ENCODE results near the gene UBTD2.

UBTD2 gene

DNA sequence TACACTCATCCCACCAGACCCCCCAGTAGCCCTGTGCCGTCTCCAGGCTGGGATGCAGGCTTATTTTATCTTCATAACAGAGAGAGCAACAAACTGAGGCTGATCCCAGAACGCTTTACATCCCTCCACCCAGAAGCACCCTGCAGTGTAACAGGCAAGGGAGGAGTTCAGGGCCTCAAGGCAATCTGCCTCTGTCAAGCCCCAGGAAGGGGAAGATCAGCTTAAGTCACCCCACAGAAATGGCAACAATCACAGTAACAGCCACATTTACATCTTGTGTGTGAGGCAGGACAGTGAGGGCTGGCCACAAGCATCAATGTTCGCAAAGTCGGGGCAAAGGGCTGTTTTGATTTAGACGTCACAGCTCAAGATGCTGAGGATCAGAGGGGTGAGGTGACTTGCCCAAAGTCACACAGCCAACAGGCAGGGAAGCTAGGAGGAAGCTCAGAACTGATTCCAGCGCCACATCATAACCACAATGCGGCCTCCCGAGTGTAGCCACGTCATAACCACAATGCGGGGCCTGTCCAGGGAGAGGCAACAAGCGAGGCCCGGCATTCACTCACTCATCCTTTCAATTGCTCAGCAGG lies 109.9 kb downstream of the UBTD2 start:
- TF ChIP-seq, protein P1, sequence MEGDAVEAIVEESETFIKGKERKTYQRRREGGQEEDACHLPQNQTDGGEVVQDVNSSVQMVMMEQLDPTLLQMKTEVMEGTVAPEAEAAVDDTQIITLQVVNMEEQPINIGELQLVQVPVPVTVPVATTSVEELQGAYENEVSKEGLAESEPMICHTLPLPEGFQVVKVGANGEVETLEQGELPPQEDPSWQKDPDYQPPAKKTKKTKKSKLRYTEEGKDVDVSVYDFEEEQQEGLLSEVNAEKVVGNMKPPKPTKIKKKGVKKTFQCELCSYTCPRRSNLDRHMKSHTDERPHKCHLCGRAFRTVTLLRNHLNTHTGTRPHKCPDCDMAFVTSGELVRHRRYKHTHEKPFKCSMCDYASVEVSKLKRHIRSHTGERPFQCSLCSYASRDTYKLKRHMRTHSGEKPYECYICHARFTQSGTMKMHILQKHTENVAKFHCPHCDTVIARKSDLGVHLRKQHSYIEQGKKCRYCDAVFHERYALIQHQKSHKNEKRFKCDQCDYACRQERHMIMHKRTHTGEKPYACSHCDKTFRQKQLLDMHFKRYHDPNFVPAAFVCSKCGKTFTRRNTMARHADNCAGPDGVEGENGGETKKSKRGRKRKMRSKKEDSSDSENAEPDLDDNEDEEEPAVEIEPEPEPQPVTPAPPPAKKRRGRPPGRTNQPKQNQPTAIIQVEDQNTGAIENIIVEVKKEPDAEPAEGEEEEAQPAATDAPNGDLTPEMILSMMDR (IDR thresholded peaks at IDR 0.05; ENCODE audit: low read depth, low read length) = no peak
- H3K4me3 ChIP-seq (ENCODE audit: low read depth, low read length) = no peak overlapping the region

DNA sequence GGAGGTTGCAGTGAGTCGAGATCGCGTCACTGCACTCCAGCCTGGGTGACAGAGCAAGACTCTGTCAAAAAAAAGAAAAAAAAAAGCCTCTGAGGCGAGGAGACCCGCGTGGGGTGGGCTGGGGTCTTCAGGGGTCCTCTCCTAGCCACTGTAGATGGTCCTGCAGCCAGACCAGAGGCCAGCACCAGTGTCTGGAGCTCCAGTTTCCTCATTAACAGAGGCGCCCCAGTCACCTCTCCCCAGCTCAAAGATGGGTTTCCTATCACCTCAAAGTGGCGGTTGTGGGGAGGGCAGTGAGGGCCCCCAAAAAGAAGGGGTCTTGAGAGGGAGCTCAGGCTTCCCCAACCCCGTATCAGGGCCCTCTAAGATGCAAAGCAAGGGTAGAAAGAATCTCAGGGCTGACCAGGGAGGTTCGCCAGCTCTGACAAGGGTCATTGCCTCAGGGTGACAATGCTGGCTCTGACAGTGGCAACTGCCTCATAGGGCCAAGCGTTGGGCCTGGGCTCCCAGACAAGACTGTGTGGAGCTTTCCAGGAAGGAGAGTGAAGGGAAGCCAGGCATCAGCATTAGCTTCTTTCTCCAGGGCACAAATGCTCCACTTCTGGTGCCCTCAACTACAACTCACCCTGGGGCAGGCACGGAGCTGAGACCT lies 110.5 kb downstream of the UBTD2 start:
- TF ChIP-seq, protein P1 (IDR thresholded peaks at IDR 0.05; ENCODE audit: low read depth, low read length) = no peak
- H3K4me3 ChIP-seq (ENCODE audit: low read depth, low read length) = no peak overlapping the region

DNA sequence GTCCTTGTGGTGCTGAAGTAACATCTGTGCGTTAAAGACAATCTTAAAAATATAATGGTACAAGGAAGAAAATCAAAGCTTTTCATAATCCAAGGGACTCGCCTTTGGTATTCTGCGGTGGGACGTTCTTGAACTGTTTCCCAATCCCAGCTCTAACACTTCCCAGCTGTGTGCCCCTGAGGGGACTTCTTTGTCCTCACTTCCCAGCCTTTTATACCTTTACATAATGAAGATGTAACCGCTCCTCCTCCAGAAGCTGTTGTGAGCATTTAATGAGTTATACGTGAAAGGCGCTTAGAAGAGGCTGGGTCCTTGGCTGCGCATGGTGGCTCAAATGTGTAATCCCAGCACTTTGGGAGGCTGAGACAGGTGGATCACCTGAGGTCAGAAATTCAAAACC lies 112.4 kb downstream of the UBTD2 start:
- H3K4me3 ChIP-seq (ENCODE audit: low read depth, low read length) = no peak overlapping the region
- TF ChIP-seq, protein P1 (IDR thresholded peaks at IDR 0.05; ENCODE audit: low read depth, low read length) = no peak

DNA sequence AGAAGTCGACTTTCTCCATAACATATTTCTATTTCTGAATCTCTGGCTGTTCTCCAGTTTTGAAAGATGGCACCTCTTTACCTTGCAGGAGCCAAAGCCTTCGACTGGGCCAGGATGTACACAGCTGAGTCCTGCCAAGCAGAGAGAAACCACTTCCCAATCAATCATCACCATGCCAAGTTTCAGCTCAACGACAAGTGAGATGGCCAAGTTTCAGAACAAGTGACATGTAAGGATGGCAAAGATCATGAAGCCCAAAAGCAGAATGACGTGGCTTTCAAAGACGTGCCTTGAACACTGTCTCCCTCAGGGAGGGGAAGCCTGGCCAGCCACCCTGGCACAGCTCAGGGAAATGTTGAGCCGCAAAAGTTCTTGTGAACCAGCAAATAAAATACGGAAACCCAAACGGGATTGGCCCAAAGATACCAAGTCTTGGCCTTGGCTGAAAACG lies 113.3 kb downstream of the UBTD2 start:
- no peak overlapping the region for H3K4me3 ChIP-seq (ENCODE audit: low read depth, low read length)
- TF ChIP-seq, protein P1 (IDR thresholded peaks at IDR 0.05; ENCODE audit: low read depth, low read length) = no peak

DNA sequence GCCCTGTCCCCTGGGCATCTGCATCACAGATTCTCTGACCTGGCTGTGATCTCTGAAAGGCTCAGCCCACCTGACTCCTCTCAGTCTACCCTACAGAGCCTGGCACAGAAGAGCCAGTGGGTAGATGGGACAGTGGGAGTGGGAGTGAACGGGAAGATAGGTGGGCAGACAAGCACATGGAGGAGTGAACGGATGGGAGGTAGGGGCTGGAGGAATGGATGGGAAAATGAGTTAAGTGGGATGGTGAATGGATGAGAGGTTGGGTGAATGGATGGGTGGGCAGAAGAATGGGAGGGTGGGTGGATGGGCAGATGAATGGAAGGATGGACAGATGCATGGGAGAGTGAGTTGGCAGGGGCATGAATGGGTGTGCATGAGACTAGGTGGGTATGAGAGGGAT lies 114.3 kb downstream of the UBTD2 start:
- TF ChIP-seq, protein P1 (IDR thresholded peaks at IDR 0.05; ENCODE audit: low read depth, low read length) = no peak
- H3K4me3 ChIP-seq (ENCODE audit: low read depth, low read length) = no peak overlapping the region

DNA sequence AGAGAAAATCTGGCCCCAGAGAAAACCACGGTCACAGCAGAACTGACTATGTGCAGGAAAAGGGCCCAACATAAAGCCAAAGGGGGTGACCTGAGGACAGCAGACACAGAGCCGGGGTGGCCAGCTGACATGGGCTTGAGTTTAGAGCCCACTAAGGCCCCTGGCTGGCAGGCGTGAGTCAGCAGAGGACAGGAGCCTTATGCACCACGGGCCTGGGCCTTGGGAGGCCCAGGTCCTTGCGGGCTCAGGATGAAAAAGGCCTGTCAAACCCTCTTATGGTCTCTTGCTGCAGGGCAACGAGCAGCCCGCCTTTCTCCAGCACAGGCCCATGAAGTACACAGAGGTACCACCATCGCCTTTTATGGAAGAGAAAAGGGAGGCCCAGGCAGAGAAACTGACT lies 115.3 kb downstream of the UBTD2 start:
- TF ChIP-seq, protein P1 (IDR thresholded peaks at IDR 0.05; ENCODE audit: low read depth, low read length) = no peak
- H3K4me3 ChIP-seq (ENCODE audit: low read depth, low read length) = no peak overlapping the region

DNA sequence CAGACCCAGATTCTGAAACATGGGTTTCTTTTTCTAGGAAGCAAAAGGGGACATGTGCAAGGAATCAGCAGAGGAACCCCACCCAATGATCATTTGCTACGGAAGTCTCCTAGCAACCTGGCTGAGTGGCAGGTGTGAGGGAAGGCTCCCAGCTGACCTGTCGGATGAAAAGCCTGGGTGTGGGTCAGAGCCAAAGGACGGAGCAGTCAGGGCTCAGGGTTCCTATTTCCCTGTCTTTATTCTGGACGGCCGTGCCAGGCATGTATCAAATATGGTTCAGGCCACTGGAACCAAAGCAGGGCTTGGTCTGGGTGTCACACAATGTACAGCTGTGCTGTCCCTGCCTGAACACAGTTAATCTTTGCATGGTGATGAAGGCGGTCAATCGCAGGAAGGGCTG lies 115.7 kb downstream of the UBTD2 start:
- H3K4me3 ChIP-seq (ENCODE audit: low read depth, low read length) = no peak overlapping the region
- TF ChIP-seq, protein P1 (IDR thresholded peaks at IDR 0.05; ENCODE audit: low read depth, low read length) = no peak

Data from WI38 (cell line).